Activated T-helper 2 cell treated with anti-CD3 and anti-CD28 coated beads, Interferon-gamma antibody, Interleukin-2, Interleukin-4, amounts not matched to agents 10 μg/mL and 5 μg/mL and 100 μg/mL, durations not matched to agents 14 hours and 24 hours and 36 hours (primary cell): ENCODE data around the gene ZNF85. TPM values are rescaled to one million over a fixed set of nuclear protein-coding genes. Genes with fewer than 3 reads are reported as not detected.

Experiments
- DNase-seq: peaks from one replicate; pipeline ENCODE4 v3.0.0; 2021; ENCODE audit warnings: low spot score
- H3K27ac Mint-ChIP-seq: one replicate; pipeline ENCODE4 v1.8.0; 2021; ENCODE audit warnings: mixed read lengths
- H3K27me3 Mint-ChIP-seq: one replicate; pipeline ENCODE4 v1.8.0; 2021; ENCODE audit warnings: low read depth, mixed read lengths
- H3K36me3 Mint-ChIP-seq: one replicate; pipeline ENCODE4 v1.8.0; 2021; ENCODE audit warnings: low read depth, mixed read lengths
- H3K4me1 Mint-ChIP-seq: one replicate; pipeline ENCODE4 v1.8.0; 2021; ENCODE audit warnings: low read depth, mixed read lengths
- H3K4me3 Mint-ChIP-seq: one replicate; pipeline ENCODE4 v1.8.0; 2021; ENCODE audit warnings: low read depth, mild to moderate bottlenecking, moderate library complexity, mixed read lengths
- H3K9me3 Mint-ChIP-seq: one replicate; pipeline ENCODE4 v1.8.0; 2021; ENCODE audit warnings: mixed read lengths
- intact Hi-C: fragments of 100-400 bp; cut with micrococcal nuclease; formaldehyde crosslinking; loops from one replicate; pipeline ENCODE4 v1.15.1; 2023
- total RNA-seq: library from RNA; stranded (reverse); gene quantifications from 2 replicates; pipeline ENCODE4 v1.2.3, GENCODE V29; 2022

Gene ZNF85
- total RNA-seq, 1 donor from 2014 or later, result 8.2 TPM

DNA sequence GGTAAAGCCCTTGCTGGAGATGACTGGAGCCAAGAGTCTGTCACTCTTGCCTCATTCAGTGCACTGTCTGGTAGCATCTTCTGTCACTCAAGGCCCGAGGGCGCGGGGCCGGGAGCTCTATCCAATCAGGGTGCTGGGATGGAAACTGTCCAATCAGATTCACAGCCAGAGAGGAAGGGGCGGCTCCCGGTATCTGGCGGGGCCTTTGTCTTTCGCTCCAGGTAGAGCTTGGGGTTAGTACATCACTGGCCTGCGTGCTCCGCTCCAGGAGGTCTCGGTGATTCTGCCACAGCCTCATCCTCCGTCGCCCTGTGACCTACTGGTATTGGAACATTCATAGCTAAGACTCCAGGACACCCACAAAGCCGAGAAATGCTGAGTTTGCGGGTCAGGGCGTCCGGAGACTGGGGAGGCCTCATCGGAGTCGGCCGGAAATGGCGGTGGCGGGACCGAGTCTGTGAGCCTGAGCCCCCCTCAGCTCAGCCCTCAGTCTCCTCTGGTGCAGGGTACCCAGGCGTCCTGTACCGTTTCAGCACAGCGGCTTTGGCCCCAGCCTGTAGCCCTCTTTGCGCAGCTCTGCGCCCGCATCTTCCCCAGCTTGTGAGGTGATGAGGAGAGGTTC, 76.8 kb downstream of the ZNF85 start:
- Mint-ChIP-seq H3K27me3 (no peaks in the 10 kb centered on the region), H3K27ac (peak overlapping the region; percentile 76), H3K4me1 (peaks cover 8% of the 10 kb centered on the region), H3K4me3 (peak overlapping the region; percentile 89), H3K9me3 (peaks cover 28% of the 10 kb centered on the region), H3K36me3 (peaks cover 8% of the 10 kb centered on the region)
- intact Hi-C loops, result loop anchor here (1.0 kb wide), 1 partner anchor 224 kb away; the partner anchor contains the start of gene ZNF66
- DNase-seq, result peak; percentile 81

Other genes starting within 250 kb of the ZNF85 start
- 8.1 and 8.8 TPM in 2 replicates for gene ZNF66, start 146.9 kb upstream of the ZNF85 start, total RNA-seq
- gene ZNF430, start 97.4 kb downstream of the ZNF85 start, total RNA-seq, result 19.6 and 22.5 TPM in 2 replicates
- 20.1 and 21.4 TPM in 2 replicates for gene ZNF714, start 159.0 kb downstream of the ZNF85 start, total RNA-seq
- 15.6 and 16.0 TPM in 2 replicates for gene ZNF431, start 218.8 kb downstream of the ZNF85 start, total RNA-seq